GM12873 (cell line): ENCODE measurements around the gene TRIM6.
A peak's percentile ranks its signal among the peaks of the same experiment; 100 is the strongest.

Experiments
- TF ChIP-seq, protein P1 (sequence below): IDR thresholded peaks from 2 replicates; pipeline ENCODE4 v1.5.1; 2012; ENCODE audit warnings: low read depth, mild to moderate bottlenecking, moderate library complexity, low read length, control low read depth; ENCODE audit not compliant: insufficient read depth; ENCODE audit errors: missing control alignments

Gene TRIM6

GRCh38 chr11:5610446-5610845 is 14.0 kb downstream of the TRIM6 start:
- TF ChIP-seq, protein P1, sequence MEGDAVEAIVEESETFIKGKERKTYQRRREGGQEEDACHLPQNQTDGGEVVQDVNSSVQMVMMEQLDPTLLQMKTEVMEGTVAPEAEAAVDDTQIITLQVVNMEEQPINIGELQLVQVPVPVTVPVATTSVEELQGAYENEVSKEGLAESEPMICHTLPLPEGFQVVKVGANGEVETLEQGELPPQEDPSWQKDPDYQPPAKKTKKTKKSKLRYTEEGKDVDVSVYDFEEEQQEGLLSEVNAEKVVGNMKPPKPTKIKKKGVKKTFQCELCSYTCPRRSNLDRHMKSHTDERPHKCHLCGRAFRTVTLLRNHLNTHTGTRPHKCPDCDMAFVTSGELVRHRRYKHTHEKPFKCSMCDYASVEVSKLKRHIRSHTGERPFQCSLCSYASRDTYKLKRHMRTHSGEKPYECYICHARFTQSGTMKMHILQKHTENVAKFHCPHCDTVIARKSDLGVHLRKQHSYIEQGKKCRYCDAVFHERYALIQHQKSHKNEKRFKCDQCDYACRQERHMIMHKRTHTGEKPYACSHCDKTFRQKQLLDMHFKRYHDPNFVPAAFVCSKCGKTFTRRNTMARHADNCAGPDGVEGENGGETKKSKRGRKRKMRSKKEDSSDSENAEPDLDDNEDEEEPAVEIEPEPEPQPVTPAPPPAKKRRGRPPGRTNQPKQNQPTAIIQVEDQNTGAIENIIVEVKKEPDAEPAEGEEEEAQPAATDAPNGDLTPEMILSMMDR, result no peak

DNA sequence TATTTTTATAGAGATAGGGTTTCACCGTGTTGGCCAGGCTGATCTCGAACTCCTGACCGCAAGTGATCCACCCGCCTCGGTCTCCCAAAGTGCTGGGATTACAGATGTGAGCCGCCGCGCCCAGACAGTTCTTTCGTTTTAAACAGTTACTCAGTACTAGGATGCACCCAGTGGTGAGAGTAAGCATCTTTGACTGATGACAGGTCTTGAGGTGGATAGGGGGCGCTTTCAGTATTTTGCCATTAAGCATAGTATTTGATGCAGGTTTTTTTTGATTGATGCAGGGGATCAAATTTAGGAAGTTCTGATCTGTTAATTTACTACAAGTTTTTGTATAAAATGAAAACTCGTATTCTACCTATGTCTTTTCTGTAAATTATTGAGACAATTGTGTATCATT is 15.2 kb downstream of the TRIM6 start:
- TF ChIP-seq, protein P1, result peak; percentile 13

DNA sequence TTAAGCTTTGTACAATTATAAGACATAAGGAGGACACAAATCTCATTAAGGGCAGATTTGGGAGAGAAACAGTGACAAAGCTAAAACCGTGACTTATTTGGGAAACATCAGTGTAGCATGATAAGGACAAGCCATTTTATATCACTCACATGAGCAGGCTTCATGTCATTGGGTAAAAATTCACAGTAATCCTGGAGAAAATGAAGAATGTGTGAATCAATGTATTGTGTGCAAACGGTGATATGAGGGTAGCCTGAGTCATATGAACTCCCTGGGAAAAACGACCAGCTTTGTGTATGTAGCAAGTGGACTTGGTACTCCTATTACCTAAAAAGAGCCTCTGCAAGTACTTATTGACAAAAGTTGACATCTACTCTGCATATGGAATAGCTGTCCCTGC is 22.4 kb downstream of the TRIM6 start:
- TF ChIP-seq, protein P1, result no peak

DNA sequence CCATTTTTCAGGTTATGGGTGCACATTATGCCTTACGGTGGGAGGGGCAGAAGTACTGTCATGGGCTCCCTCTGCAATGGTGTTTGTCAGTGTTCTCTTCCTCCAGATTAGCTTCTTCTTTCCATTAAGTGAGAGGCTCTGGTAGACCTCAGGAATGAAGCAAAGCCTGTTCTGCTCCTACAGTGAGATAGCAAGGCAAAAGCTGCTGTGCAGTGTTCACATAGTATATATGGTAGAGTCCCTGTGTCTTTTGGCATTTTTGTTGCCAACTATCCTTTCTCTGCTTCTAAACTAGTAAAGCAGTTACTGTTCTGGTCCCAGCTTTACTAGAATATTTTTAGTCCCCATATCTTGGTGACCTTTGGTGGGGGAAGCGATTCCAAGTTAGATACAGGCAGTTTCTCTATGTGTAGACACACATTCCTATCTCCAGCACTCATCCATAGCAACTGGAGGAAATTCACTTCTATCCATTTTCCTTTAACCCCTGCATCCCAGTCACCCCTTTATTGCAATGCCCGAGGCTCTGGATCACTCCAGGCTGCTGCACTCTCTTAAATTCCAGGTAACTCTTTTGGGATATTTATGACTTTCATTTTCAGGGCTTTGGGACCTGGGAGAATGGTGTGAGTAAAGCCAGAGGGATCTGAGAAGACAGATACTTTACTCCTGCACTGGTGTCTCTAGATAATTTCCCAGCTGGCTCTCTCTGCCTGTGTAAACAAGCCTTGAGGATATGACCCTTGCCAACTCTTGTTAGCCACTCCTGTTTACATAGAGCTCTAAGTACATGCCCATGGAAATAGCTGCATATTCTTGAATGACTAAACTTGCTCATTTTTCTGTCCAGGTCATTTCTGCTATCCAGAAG is 24.4 kb downstream of the TRIM6 start:
- TF ChIP-seq, protein P1, result no peak

GRCh38 chr11:5621580-5621979 is 25.1 kb downstream of the TRIM6 start:
- TF ChIP-seq, protein P1, result no peak

DNA sequence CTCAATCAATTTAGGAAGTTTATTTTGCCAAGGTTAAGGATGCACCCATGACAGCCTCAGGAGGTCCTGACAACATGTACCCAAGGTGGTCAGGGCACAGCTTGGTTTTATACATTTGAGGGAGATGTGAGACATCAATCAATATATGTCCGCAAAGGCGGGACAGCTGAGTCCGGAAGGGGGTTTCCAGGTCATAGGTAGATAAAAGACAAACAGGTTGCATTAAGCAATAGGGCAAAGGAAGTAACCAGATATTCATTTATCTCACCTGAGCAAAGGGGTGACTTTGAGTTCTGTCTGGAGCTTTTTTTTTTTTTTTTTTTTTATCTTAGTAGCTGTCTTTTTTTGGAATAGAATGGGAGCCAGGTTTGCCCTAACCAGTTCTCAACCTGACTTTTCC is 26.4 kb downstream of the TRIM6 start:
- TF ChIP-seq, protein P1, result no peak

DNA sequence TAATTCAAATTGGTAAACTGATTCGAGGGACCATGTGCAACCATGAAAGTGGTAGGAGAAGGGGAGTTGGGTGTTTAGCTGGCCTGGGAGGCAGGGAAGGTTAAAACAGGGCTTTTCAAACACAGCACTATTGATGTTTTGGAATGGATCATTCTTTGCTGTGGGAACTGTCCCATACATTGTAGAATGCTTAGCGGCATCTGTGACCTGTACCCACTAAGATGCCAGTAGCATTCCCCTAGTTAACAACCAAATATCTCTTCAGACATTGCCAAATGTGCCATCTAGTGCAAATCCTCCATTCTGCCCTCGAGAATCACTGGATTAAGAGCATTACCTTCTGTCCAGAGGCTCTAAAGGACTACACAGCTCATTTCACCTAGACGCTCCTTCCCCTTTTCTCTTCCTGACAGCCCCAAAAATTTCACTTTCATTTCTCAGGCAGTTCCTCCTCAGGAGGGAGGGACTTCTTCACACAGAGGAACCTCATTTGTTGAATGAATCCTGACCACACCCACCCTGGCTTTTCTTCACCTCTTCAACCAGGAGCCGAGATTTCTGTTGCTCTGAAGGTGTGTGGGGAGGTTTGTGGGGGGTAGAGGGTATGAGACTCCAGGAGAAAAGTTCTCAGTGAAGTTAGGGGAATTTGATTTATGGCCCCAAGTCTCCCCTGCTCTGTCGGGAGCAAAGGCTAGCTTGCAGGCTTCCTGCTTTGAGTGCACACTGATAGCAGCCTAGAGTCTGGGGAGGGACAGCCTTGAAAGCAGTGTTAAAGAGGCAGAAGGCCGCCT is 28.2 kb downstream of the TRIM6 start, which contains the start of gene TRIM34:
TSS of gene TRIM34 (plus strand) at position 513 of the 791 bp plus-strand sequence. CDS start 7,331 bp downstream, outside the sequence.
- TF ChIP-seq, protein P1, result no peak
